Ovary (tissue), 9 donors: ENCODE data around the gene LRRC26. TPM values are rescaled to one million over a fixed set of nuclear protein-coding genes. Genes with fewer than 3 reads are reported as not detected.

Source experiments
- DNase-seq, 5 donors: peaks; one replicate each; pipeline ENCODE4 v3.0.0-alpha.2; 2019 to 2020
- H3K27ac ChIP-seq, 2 donors: fragments of 200-600 bp; one replicate each; pipeline versions ENCODE4 v1.5.1 to v1.8.0; 2019 to 2022
- H3K27me3 ChIP-seq: fragments of 200-600 bp; one replicate; pipeline ENCODE4 v1.8.0; 2022
- H3K36me3 ChIP-seq: fragments of 200-600 bp; sonication (generic); one replicate; pipeline ENCODE4 v1.5.1; 2019
- H3K4me1 ChIP-seq: one replicate; pipeline ENCODE4 v1.8.1; 2013; ENCODE audit warnings: mild to moderate bottlenecking, moderate library complexity; ENCODE audit not compliant: insufficient read depth
- H3K4me3 ChIP-seq: fragments of 200-600 bp; sonication (generic); one replicate; pipeline ENCODE4 v1.5.1; 2017
- H3K9me3 ChIP-seq, 2 donors: fragments of 200-600 bp in 1 of 2; sonication (generic) in 1 of 2; one replicate each; pipeline versions ENCODE4 v1.5.1 to v1.8.1; 2013 to 2019; ENCODE audit warnings: mild to moderate bottlenecking in 1 of 2, moderate library complexity in 1 of 2
- EP300 ChIP-seq: sonication (generic); formaldehyde crosslinking; IDR thresholded peaks from one replicate; pipeline ENCODE4 v1.6.1; 2017; ENCODE audit warnings: antibody characterized with exemption
- POLR2A ChIP-seq: fragments of 450-650 bp; IDR thresholded peaks from one replicate; pipeline ENCODE4 v1.6.1; 2017; ENCODE audit warnings: antibody characterized with exemption, mild to moderate bottlenecking, moderate library complexity
- WGBS, 3 donors: extraction: QIAGEN DNeasy Blood & Tissue Kit in 1 of 3; methylation state at CpG; one replicate each; pipeline versions ENCODE4 v1.1.5 to v1.1.7; 2013 to 2017; 5-methylcytosine and 5-hydroxymethylcytosine counted together
- intact Hi-C, 4 donors: fragments of 100-400 bp; cut with DNase I; formaldehyde crosslinking; loops; one replicate each; pipeline versions ENCODE4 v1.11.0 to v1.15.1; 2022 to 2023
- polyA plus RNA-seq, 2 donors: library from polyadenylated mRNA; stranded (reverse); fragments of 200-250 nt in 1 of 2; fragments of 350-450 nt in 1 of 2; fragmentation: Illumina TruSeq in 1 of 2; extraction: RNeasy Lipid Tissue Mini Kit (QIAGEN cat#74804) in 1 of 2; gene quantifications; one replicate each; pipeline ENCODE4 v1.2.3, GENCODE V29; 2013 to 2014
- total RNA-seq, 7 donors: library from RNA; depleted of rRNA in 2 of 7; stranded (reverse); fragments of >200 nt in 2 of 7; fragmentation: NEBNext Ultra II Directional in 3 of 7; extraction: Animal tissue kit (Norgen Biotek cat#: 25700) in 3 of 7; gene quantifications; one replicate each; pipeline versions ENCODE4 v1.1.0 to v1.2.4, GENCODE V29; 2016 to 2023
- TF ChIP-seq, protein P1 (sequence below), 3 donors: fragments of 450-650 bp in 2 of 3; fragments of 200-600 bp in 1 of 3; IDR thresholded peaks; one replicate each; pipeline versions ENCODE4 v1.5.1 to v1.8.0; 2016 to 2022; ENCODE audit warnings: antibody characterized with exemption in 3 of 3, mild to moderate bottlenecking in 1 of 3
- donor health status: DM: no; HTN: no; CAD: no; lungs with moderate emphysema.
- donor health status: DM: no; HTN: no; CAD: no.
- donor health status: Bipolar disorder and iron deficiency.
- donor health status: DM: yes; HTN: yes; CAD: no.
- donor health status: DM: no; HTN: no; CAD: no.
- donor health status: DM: yes; HTN: yes; CAD: no.

Gene LRRC26
- total and polyA plus RNA-seq, 9 donors, result 0.23 to 3.0 TPM; not detected in 7

DNA sequence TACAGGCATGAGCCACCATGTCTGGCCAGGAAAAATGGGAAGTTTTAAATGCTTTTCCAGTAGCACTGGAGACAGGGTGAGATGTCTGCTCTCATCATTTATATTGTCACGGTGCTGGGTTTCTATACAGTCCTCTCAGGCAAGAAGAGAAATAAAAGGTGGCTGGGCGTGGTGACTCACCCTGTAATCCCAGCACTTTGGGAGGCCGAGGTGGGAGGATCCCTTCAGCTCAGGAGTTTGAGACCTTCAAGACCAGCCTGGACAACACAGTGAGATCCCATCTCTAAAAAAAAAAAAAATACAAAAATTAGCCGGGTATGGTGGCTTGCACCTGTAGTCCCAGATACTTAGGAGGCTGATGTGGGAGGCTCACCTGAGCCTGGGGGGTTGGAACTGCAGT is 35.7 kb downstream of the LRRC26 start:
- Histone ChIP-seq H3K27ac (no peak overlapping the region), H3K4me3 (no peak overlapping the region), H3K36me3 (no peaks in the 10 kb centered on the region), H3K9me3 (peaks cover 0 to 6% of the 10 kb centered on the region in 2 donors), H3K27me3 (no peaks in the 10 kb centered on the region), H3K4me1 (peaks cover 9% of the 10 kb centered on the region)
- DNase-seq, result no peak
- TF ChIP-seq, protein P1, sequence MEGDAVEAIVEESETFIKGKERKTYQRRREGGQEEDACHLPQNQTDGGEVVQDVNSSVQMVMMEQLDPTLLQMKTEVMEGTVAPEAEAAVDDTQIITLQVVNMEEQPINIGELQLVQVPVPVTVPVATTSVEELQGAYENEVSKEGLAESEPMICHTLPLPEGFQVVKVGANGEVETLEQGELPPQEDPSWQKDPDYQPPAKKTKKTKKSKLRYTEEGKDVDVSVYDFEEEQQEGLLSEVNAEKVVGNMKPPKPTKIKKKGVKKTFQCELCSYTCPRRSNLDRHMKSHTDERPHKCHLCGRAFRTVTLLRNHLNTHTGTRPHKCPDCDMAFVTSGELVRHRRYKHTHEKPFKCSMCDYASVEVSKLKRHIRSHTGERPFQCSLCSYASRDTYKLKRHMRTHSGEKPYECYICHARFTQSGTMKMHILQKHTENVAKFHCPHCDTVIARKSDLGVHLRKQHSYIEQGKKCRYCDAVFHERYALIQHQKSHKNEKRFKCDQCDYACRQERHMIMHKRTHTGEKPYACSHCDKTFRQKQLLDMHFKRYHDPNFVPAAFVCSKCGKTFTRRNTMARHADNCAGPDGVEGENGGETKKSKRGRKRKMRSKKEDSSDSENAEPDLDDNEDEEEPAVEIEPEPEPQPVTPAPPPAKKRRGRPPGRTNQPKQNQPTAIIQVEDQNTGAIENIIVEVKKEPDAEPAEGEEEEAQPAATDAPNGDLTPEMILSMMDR (IDR thresholded peaks at IDR 0.05), result no peak
- TF ChIP-seq EP300 (no peak), POLR2A (no peak)
- 73 to 80% (median 80%) methylated on average over 4 of the region's 4 CpGs for WGBS, 3 donors
- intact Hi-C loops, result no loop called here

DNA sequence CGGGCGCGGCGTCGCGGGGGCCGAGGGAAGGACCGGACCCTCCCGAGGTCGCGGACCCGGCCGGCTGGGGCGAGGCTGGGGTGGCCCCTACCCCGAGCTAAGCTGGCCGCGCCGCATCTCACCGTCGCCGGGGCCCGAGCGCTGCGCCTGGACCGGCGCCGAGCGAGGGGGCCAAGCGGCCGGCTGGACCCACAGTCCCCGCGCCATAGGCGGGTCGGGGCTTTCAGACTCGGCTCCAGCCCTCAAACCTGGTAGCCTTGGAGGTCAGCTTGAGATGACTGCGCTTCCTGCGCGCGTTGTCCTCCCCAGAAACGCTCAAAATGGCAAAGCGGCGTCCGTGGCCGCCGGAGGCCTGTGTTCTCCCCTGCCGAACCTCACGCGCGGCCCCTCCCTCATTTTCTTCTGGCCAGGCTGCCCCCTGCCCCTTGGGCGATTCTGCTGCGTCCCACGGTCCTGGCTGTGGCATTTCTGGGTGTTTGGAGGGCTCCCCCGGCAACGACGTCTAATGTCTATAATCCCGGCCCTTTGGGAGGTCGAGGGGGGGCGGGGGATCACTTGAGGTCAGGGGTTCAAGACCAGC is 39.6 kb downstream of the LRRC26 start:
- Histone ChIP-seq H3K9me3 (peaks cover 0 to 6% of the 10 kb centered on the region in 2 donors), H3K4me1 (peaks cover 12% of the 10 kb centered on the region), H3K27ac (no peak overlapping the region), H3K27me3 (no peaks in the 10 kb centered on the region), H3K36me3 (no peaks in the 10 kb centered on the region), H3K4me3 (peak overlapping the region; percentile 65)
- 5 to 7% (median 6%) methylated on average over 46 to 58 of the region's 58 CpGs for WGBS, 3 donors
- intact Hi-C loops, result no loop called here
- TF ChIP-seq EP300, result no peak
- TF ChIP-seq, protein P1 (IDR thresholded peaks at IDR 0.05), result no peak
- no peak for TF ChIP-seq POLR2A
- no peak for DNase-seq

DNA sequence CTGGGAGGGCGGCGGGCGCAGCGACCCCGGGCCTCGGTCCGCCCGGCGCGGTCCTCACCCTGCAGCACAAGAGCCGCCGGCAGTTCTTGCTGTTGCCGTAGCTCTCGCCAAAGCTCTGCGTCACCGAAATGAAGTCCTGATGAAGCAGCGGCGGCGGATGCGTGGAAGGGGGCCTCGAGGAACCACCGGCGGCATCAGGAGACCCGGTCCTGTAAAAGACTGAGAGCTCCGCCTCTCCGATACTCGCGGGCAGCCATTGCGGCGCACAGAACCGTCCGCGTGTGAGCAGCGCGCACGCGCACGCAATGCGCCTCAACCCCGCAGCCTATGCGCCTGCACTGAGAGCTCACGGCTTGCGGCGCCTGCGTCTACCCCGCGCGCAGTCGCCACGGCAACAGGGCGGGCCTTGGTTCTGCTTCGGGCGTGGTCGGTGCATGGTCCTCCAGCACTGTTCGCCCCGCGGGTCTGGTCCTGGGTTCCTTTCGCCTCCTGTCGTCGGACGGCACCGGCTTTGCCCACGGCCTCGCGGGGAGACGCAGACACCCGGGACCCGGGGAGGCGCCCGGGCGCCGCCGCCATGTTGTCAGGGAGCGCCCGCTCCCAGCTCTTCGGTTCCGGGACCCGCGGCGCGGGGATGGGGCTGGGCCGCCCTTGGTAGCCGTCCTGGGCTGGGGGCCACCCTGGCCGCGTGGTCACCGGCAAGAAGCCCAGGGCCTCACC is 40.2 kb downstream of the LRRC26 start:
- H3K9me3 ChIP-seq, result peaks cover 0 to 6% of the 10 kb centered on the region in 2 donors
- peaks cover 12% of the 10 kb centered on the region for H3K4me1 ChIP-seq
- intact Hi-C loops, result loop anchor here in 1 of 4 donors (5.0 kb wide), 1 partner anchor 98 kb away; the partner anchor contains the start of genes CYSRT1 and RNF224
- DNase-seq, result peak; percentile 64 to 88 (median 75)
- peak overlapping the region; percentile 65 for H3K4me3 ChIP-seq
- H3K27ac ChIP-seq, result peak overlapping the region in 1 of 2 donors; percentile 31
- WGBS, 3 donors, result 0 to 1% (median 1%) methylated on average over 81 to 86 of the region's 86 CpGs
- TF ChIP-seq, protein P1 (IDR thresholded peaks at IDR 0.05), result no peak
- TF ChIP-seq POLR2A (no peak), EP300 (no peak)
- no peaks in the 10 kb centered on the region for H3K36me3 ChIP-seq
- H3K27me3 ChIP-seq, result no peaks in the 10 kb centered on the region

DNA sequence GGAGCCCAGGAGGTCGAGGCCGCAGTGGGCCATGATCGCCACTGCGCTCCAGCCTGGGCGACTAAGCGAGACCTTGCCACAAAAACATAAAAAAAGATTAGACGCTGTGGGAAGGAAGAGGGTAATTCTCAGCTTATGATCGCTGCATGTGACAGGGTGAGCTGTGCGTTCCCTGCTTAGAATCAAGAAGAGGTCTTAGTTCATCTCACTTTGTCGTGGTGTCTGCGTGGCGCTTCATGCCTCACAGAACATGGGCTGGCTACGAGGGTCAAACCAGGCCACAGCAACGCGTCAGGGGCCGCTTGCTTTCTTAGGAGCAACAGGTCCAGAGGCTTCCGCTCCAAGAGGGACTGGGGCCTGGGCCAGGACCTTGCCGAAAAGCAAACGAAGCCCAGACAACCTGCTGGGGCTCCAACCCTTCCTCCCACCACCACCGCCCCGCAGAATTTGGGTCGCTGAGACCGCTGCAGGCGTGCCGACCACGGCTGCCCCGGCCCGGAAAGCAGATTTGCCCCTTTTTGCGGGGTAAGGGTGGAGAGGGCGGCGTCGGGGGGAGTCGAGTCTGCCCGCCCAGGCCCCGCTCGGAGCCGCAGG is 40.9 kb downstream of the LRRC26 start:
- 15 to 28% (median 25%) methylated on average over 26 to 37 of the region's 37 CpGs for WGBS, 3 donors
- intact Hi-C loops, result loop anchor here in 1 of 4 donors (5.0 kb wide), 1 partner anchor 98 kb away; the partner anchor contains the start of genes CYSRT1 and RNF224
- H3K36me3 ChIP-seq, result no peaks in the 10 kb centered on the region
- no peaks in the 10 kb centered on the region for H3K27me3 ChIP-seq
- peaks cover 12% of the 10 kb centered on the region for H3K4me1 ChIP-seq
- DNase-seq, result no peak
- H3K4me3 ChIP-seq, result peak overlapping the region; percentile 65
- no peak for TF ChIP-seq POLR2A
- TF ChIP-seq, protein P1 (IDR thresholded peaks at IDR 0.05), result no peak
- TF ChIP-seq EP300, result no peak
- H3K27ac ChIP-seq, result peak overlapping the region in 1 of 2 donors; percentile 31
- H3K9me3 ChIP-seq, result peaks cover 0 to 6% of the 10 kb centered on the region in 2 donors
